HepG2 (cell line): ENCODE results near the gene TMEM256. TPM values are rescaled to one million over a fixed set of nuclear protein-coding genes. Genes with fewer than 3 reads are reported as not detected.
A peak's percentile ranks its signal among the peaks of the same experiment; 100 is the strongest.

Experiments
- ARID4A ChIP-seq: sonication (generic); formaldehyde crosslinking; IDR thresholded peaks from 2 replicates; pipeline ENCODE4 v1.5.0; 2020; ENCODE audit warnings: mild to moderate bottlenecking, missing genetic modification reagents, borderline replicate concordance
- ARID5B ChIP-seq: IDR thresholded peaks from 2 replicates; pipeline ENCODE4 v1.4.0; 2020; ENCODE audit warnings: mild to moderate bottlenecking, missing genetic modification reagents
- ATF7 ChIP-seq, 2 experiments: fragments of 450-650 bp in 1 of 2; sonication (generic) in 1 of 2; formaldehyde crosslinking in 1 of 2; IDR thresholded peaks; 2 replicates each; pipeline versions ENCODE4 v1.4.0 to v1.6.1; 2016 to 2020; ENCODE audit warnings: antibody characterized with exemption in 1 of 2, mild to moderate bottlenecking in 1 of 2, missing genetic modification reagents in 1 of 2
- BCL6 ChIP-seq: IDR thresholded peaks from 2 replicates; pipeline ENCODE4 v1.6.1; 2016; ENCODE audit warnings: missing genetic modification reagents, missing compliant biosample characterization
- IKZF5 ChIP-seq: IDR thresholded peaks from 2 replicates; pipeline ENCODE4 v1.6.1; 2018; ENCODE audit warnings: missing genetic modification reagents, mild to moderate bottlenecking, missing compliant biosample characterization
- KDM5B ChIP-seq: sonication (generic); formaldehyde crosslinking; IDR thresholded peaks from 2 replicates; pipeline ENCODE4 v1.4.0; 2020; ENCODE audit warnings: missing genetic modification reagents, mild to moderate bottlenecking, borderline replicate concordance
- SAFB2 ChIP-seq: sonication (generic); formaldehyde crosslinking; IDR thresholded peaks from 2 replicates; pipeline ENCODE4 v1.5.1; 2020; ENCODE audit warnings: missing genetic modification reagents, low read depth, mild to moderate bottlenecking, borderline replicate concordance
- SMC3 ChIP-seq: IDR thresholded peaks from 2 replicates; pipeline ENCODE4 v1.6.1; 2011; ENCODE audit warnings: low read length, improper control_type of control experiment
- SP1 ChIP-seq, 2 experiments: fragments of 450-650 bp in 1 of 2; sonication (generic) in 1 of 2; formaldehyde crosslinking in 1 of 2; IDR thresholded peaks; 2 replicates each; pipeline versions ENCODE4 v1.4.0 to v1.6.1; 2016 to 2020; ENCODE audit warnings: missing genetic modification reagents in 1 of 2
- TGIF2 ChIP-seq: IDR thresholded peaks from 2 replicates; pipeline ENCODE4 v1.6.1; 2016; ENCODE audit warnings: control low read depth, missing compliant biosample characterization
- ZBTB7A ChIP-seq: sonication (generic); formaldehyde crosslinking; IDR thresholded peaks from 2 replicates; pipeline ENCODE4 v1.8.0; 2022; ENCODE audit warnings: mild to moderate bottlenecking, missing genetic modification reagents
- ZEB1 ChIP-seq: IDR thresholded peaks from 2 replicates; pipeline ENCODE4 v1.6.1; 2012; ENCODE audit warnings: mild to moderate bottlenecking, low read depth, inconsistent platforms; ENCODE audit not compliant: insufficient replicate concordance
- ZNF136 ChIP-seq: sonication (generic); formaldehyde crosslinking; IDR thresholded peaks from 2 replicates; pipeline ENCODE4 v1.8.1; 2022; ENCODE audit warnings: low read depth, mild to moderate bottlenecking, moderate library complexity, missing genetic modification reagents
- ZNF224 ChIP-seq: sonication (generic); formaldehyde crosslinking; IDR thresholded peaks from 2 replicates; pipeline ENCODE4 v1.5.0; 2020; ENCODE audit warnings: mild to moderate bottlenecking, missing genetic modification reagents
- ZNF543 ChIP-seq: sonication (generic); formaldehyde crosslinking; IDR thresholded peaks from 2 replicates; pipeline ENCODE4 v1.4.0; 2020; ENCODE audit warnings: mild to moderate bottlenecking, missing genetic modification reagents
- ZNF614 ChIP-seq: IDR thresholded peaks from 2 replicates; pipeline ENCODE4 v1.6.1; 2018; ENCODE audit warnings: missing biosample characterization, missing genetic modification reagents, inconsistent platforms, borderline replicate concordance
- ZZZ3 ChIP-seq: sonication (generic); formaldehyde crosslinking; IDR thresholded peaks from 2 replicates; pipeline ENCODE4 v1.4.0; 2020; ENCODE audit warnings: missing genetic modification reagents, mild to moderate bottlenecking, borderline replicate concordance
- polyA plus RNA-seq, 8 experiments: library from polyadenylated mRNA; depleted of rRNA in 3 of 8; stranded (reverse) in 7 of 8; unstranded in 1 of 8; fragments of >200 nt; fragmentation: Illumina TruSeq in 4 of 8; extraction: Trizol in 4 of 8; gene quantifications; 2 replicates each; pipeline versions ENCODE4 v1.2.1 to v1.2.3, GENCODE V29; 2011 to 2016; ENCODE audit warnings: low read depth in 4 of 8, missing spikeins in 1 of 8, mixed read lengths in 1 of 8; ENCODE audit not compliant: insufficient read depth in 1 of 8
- total RNA-seq, 5 experiments: library from RNA; depleted of rRNA; stranded (reverse); fragments of >200 nt; fragmentation: Illumina TruSeq; extraction: Trizol; gene quantifications; 2 replicates each; pipeline ENCODE4 v1.2.3, GENCODE V29; 2016; ENCODE audit warnings: low read depth in 1 of 5

Gene TMEM256
- total and polyA plus RNA-seq, 2 of the 13 experiments (the other 11 are each of a cell fraction or from before 2014, with no cell fraction given) = 231 to 252 TPM

- TF ChIP-seq IKZF5 (CRISPR knock-in tag) (peak; percentile 17; the same call in 1 of the 2 replicates), SAFB2 (CRISPR knock-in tag) (no peak; the same call in 1 of the 2 replicates), ZNF224 (CRISPR knock-in tag) (no peak), ZEB1 (peak; percentile 64), TGIF2 (CRISPR knock-in tag) (0 out of 2 replicates have a peak, but pooled peaks have one; percentile 27), ARID4A (CRISPR knock-in tag) (0 out of 2 replicates have a peak, but pooled peaks have one; percentile 15), SP1 (IDR thresholded peaks at IDR 0.05) (no peak), SP1 (CRISPR knock-in tag; IDR thresholded peaks at IDR 0.05) (peak; percentile 48; the same call in 1 of the 2 replicates), ZBTB7A (CRISPR knock-in tag) (0 out of 2 replicates have a peak, but pooled peaks have one; percentile 23), ZZZ3 (CRISPR knock-in tag) (peak; percentile 46; the same call in 1 of the 2 replicates), ARID5B (CRISPR knock-in tag) (no peak), SMC3 (no peak), ATF7 (IDR thresholded peaks at IDR 0.05) (no peak), ATF7 (CRISPR knock-in tag; IDR thresholded peaks at IDR 0.05) (peak; percentile 36; the same call in 1 of the 2 replicates), KDM5B (CRISPR knock-in tag) (no peak), ZNF614 (0 out of 2 replicates have a peak, but pooled peaks have one; percentile 7), ZNF136 (CRISPR knock-in tag) (no peak), BCL6 (CRISPR knock-in tag) (0 out of 2 replicates have a peak, but pooled peaks have one; percentile 21), ZNF543 (CRISPR knock-in tag) (peak; percentile 22)
These were observed 10.1 kb downstream of the TMEM256 start (continued) for GRCh38 chr17:7393613-7394451.
